Kidney epithelial cell (primary cell): ENCODE measurements around the gene TMEM204. TPM values are rescaled to one million over a fixed set of nuclear protein-coding genes. Genes with fewer than 3 reads are reported as not detected.
"Not testable (repeated sequence)": the region's sequence is repeated elsewhere in the genome, so short reads cannot be mapped to it uniquely, and the experiment has no call there.

Experiments
- DNase-seq: peaks from one replicate; pipeline ENCODE4 v3.0.0-alpha.2; 2010; ENCODE audit warnings: low read depth
- H3K27me3 ChIP-seq: 2 replicates; pipeline ENCODE4 v1.6.0; 2011; ENCODE audit warnings: low read length; ENCODE audit not compliant: control insufficient read depth, insufficient read depth
- H3K36me3 ChIP-seq: 2 replicates; pipeline ENCODE4 v1.5.1; 2011; ENCODE audit warnings: low read length; ENCODE audit not compliant: control insufficient read depth, insufficient read depth
- H3K4me3 ChIP-seq: 2 replicates; pipeline ENCODE4 v1.5.1; 2011; ENCODE audit warnings: low read depth, mild to moderate bottlenecking, control low read depth, low read length
- total RNA-seq: library from RNA; depleted of rRNA; stranded (reverse); fragments of >200 nt; gene quantifications from 2 replicates; pipeline ENCODE4 v1.2.3, GENCODE V29; 2015
- TF ChIP-seq, protein P1 (sequence below): IDR thresholded peaks from 2 replicates; pipeline ENCODE4 v1.5.1; 2011; ENCODE audit warnings: mild to moderate bottlenecking, moderate library complexity, low read length, control low read depth, inconsistent platforms; ENCODE audit not compliant: insufficient read depth, poor library complexity, severe bottlenecking

TMEM204 gene
- total RNA-seq, 1 donor from 2014 or later, result 4.0 TPM

DNA sequence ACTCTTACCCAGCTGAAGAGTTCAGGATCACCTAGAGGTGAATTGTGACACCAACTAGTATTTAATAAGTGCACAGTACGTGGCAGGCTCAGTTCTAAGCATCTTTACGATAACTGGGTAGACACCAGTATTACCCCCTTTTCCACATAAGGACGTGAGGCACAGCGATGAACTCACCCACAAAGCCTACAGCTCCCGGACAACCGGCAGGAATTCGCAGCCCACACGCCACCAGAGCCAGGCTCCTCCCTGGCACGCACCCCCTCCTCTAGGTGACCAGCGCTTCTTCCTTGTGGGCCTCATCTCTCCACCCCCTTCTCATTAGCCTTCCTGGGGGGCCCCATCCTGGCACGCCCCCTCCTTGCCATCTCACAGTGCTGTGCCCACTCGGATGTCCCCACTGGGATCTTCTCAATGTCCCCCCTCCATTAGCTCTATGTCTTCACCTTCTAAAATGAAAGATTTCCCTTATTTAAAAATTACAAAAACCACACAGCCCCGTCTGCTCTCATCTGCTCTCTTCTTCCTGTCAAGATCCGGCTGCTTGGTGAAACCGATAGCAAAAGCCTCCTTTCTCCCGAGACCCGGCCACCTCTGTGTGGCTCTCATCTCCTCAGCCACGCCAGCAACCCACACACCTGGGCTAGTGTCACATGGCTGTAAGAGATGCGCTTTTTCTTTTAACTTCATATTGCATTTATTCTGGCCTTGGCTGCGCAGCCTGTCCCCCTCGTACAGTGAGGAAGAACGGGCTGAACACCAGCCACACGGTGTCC is 57.7 kb downstream of the TMEM204 start:
- H3K36me3 ChIP-seq, result no peaks in the 10 kb centered on the region
- no peak overlapping the region for H3K4me3 ChIP-seq
- H3K27me3 ChIP-seq, result no peaks in the 10 kb centered on the region
- TF ChIP-seq, protein P1, sequence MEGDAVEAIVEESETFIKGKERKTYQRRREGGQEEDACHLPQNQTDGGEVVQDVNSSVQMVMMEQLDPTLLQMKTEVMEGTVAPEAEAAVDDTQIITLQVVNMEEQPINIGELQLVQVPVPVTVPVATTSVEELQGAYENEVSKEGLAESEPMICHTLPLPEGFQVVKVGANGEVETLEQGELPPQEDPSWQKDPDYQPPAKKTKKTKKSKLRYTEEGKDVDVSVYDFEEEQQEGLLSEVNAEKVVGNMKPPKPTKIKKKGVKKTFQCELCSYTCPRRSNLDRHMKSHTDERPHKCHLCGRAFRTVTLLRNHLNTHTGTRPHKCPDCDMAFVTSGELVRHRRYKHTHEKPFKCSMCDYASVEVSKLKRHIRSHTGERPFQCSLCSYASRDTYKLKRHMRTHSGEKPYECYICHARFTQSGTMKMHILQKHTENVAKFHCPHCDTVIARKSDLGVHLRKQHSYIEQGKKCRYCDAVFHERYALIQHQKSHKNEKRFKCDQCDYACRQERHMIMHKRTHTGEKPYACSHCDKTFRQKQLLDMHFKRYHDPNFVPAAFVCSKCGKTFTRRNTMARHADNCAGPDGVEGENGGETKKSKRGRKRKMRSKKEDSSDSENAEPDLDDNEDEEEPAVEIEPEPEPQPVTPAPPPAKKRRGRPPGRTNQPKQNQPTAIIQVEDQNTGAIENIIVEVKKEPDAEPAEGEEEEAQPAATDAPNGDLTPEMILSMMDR, result no peak
- DNase-seq, result no peak

DNA sequence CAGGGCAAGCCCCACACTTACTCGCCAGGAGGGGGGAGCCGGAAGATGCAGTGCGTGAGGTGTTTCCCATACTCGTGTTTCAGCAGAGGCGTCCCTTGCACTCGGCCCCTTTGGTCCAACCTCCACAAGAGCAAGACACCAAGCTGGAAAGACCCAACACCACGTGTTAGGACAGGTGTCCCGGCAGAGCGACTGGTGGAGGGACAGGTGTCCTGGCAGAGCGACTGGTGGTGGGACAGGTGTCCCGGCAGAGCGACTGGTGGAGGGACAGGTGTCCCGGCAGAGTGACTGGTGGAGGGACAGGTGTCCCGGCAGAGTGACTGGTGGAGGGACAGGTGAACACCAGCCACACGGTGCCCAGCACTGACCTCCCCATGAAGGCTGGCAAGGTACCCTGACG is 59.0 kb downstream of the TMEM204 start:
- no peak for DNase-seq
- Histone ChIP-seq H3K36me3 (peaks cover 2% of the 10 kb centered on the region), H3K27me3 (no peaks in the 10 kb centered on the region), H3K4me3 (no peak overlapping the region)
- TF ChIP-seq, protein P1, result no peak

DNA sequence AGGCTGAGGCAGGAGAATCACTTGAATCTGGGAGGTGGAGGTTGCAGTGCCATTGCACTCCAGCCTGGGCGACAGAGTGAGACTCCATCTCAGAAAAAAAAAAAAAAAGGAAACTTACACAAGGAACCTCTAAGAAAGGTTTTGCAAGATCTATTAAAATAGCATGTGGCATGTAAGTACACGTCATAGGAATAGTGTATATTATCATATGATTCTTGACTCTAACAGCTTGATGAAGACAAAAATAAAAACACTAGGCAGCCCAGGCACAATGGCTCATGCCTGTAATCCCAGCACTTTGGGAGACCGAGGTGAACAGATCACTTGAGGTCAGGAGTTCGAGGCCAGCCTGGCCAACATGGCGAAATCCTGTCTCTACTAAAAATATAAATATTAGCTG is 62.0 kb downstream of the TMEM204 start:
- H3K27me3 ChIP-seq, DNase-seq, H3K4me3 ChIP-seq: not testable (repeated sequence)

DNA sequence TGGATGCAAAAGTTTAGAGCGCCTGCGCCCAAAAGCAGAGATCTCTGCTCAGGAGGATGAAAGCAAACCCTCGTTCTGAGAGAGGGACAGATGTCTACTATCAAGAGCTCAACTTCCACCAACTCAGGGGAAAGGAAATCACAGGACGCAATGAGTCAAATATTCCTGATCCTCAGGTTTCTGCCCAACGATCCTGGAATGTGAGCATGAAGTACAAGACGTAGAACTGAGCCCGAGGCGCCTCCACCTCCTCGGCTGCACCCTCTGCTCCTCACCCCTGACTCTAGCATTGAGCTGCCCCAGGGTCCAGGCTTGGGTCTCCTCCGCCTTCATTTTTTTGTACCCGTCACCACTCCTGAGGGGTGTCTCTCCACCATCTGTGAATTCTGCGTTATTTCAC is 63.0 kb downstream of the TMEM204 start:
- TF ChIP-seq, protein P1, result no peak
- H3K4me3 ChIP-seq, result no peak overlapping the region

More for the DNA sequence above, 62.0 kb downstream of the TMEM204 start:
- not testable (repeated sequence) for H3K36me3 ChIP-seq

DNA sequence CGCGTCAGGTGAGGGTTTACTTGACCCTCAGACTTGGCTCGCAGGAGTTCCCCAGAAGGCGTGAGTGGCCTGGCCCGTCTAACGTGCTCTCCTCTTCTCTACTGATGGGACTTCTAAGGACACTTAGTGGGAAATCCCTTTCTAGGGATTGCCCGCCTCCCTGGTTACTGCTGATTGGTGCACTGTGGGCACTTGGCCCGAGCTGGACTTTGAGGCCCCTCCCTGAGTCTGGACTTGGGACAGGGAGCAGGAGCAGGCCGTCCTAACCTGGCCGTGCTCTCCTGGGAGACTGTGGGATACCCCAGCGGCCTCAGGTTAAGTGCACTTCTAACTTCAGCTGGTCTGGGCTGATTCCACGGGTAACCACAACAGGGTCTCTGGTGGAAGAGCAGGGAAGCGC is 63.7 kb downstream of the TMEM204 start:
- peaks cover 3% of the 10 kb centered on the region for H3K36me3 ChIP-seq
- no peak overlapping the region for H3K4me3 ChIP-seq
- DNase-seq, result no peak
- TF ChIP-seq, protein P1, result no peak
- no peaks in the 10 kb centered on the region for H3K27me3 ChIP-seq

More for the DNA sequence above, 63.0 kb downstream of the TMEM204 start:
- no peaks in the 10 kb centered on the region for H3K27me3 ChIP-seq
- H3K36me3 ChIP-seq, result peaks cover 3% of the 10 kb centered on the region
- DNase-seq, result no peak

DNA sequence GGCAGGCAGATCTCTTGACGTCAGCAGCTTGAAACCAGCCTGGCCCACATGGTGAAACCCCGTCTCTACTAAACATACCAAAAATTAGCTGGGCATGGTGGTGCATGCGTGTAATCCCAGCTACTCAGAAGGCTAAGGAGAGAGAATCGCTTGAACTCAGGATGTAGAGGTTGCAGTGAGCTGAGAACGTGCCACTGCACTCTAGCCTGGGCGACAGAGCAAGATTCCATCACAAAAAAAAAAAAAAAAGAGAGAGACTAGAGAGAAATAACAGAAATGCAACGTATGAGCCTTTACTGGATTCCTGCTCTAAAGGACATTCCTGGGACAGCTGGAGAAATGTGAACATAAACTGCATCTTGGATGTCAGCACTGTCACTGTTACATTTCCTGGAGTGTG is 67.6 kb downstream of the TMEM204 start:
- Histone ChIP-seq H3K4me3 (no peak overlapping the region), H3K27me3 (no peaks in the 10 kb centered on the region), H3K36me3 (peaks cover 4% of the 10 kb centered on the region)
- TF ChIP-seq, protein P1, result no peak
- no peak for DNase-seq
